ENCODE results near the gene AGFG1.
A peak's percentile ranks its signal among the peaks of the same experiment; 100 is the strongest.

The AGFG1 gene, protein sequence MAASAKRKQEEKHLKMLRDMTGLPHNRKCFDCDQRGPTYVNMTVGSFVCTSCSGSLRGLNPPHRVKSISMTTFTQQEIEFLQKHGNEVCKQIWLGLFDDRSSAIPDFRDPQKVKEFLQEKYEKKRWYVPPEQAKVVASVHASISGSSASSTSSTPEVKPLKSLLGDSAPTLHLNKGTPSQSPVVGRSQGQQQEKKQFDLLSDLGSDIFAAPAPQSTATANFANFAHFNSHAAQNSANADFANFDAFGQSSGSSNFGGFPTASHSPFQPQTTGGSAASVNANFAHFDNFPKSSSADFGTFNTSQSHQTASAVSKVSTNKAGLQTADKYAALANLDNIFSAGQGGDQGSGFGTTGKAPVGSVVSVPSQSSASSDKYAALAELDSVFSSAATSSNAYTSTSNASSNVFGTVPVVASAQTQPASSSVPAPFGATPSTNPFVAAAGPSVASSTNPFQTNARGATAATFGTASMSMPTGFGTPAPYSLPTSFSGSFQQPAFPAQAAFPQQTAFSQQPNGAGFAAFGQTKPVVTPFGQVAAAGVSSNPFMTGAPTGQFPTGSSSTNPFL

DNA sequence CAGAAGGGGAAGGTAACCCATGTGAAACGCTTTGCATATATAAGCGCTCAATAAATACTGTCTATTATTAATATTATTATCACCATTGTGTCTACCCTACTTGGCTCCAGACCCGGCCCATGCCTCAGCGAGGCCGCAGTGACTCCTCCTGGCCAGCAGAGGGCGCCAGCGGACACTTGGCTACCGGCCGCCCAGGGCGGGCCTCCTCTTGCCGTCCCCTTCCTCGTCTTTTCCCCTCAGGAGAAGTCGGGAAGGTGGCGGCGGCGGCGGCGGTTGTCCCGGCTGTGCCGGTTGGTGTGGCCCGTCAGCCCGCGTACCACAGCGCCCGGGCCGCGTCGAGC, at the start of gene AGFG1:
Gene AGFG1, plus strand, starts transcription at position 233 of the 341 bp plus-strand sequence. CDS start 266 bp downstream, outside the sequence.
- DNase-seq = peak; percentile 62 to 89

DNA sequence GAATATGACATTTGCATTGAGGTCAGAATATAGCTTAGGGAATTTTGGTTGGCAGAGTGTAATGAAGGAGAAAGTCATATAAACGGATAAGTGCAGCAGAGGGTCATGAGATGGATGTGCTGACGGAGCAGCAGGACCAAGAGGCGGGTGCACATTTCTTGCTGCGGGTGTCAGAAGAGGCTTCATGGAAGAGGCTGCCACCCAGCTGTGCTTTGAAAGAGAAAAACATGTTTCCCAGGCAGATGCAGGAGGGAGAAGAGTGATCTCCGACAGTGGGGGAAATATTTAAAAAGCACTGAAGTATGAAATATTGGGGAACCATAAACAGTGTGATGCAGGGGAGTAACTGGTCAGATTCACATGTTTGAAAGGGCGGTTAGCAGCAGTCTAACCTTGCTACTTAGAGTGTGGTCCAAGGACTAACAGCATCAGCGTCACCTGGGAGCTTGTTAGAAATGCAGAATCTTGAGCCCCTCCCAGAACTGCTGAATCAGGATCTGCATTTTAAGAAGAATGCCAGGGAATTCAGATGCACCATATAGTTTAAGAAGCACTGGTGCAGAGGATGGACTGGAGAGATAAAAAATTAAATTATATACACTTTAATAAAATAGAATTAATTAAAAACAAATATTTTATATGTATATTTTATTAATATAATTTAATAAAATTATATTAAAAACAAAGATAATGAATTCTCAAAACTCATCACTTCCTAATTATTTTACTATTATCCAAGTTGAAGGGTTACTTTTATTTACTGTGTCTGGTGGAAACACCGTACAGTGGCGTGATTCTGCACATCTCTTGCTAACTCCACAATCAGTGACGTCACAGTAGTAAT, 48.1 kb upstream of the AGFG1 start:
- DNase-seq = no peak

DNA sequence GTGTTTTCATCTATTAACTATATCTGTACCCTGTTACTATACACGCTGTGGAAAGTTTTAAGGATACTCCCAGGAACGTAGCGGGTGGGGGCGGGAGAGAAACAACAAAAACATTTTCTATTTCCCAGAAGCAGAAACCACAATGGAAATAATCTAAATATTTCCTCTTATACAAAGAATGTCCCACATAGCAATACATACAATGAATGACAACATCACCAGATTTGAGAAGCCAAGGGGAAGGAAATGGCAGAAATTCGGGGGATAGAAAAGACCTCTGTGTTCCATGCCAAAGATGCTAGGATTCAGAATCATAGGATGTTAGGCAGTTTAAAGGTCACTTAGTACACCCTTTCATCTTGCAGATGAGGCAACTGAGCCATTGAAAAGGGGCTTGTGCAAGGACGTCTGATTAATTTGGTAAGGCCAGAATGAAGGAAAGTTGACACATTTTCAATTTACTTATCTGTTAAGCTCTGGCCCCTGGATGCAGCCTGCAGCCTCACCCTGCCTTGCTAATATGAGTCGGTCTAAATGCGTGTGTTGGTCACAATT, 43.1 kb upstream of the AGFG1 start:
- no peak for DNase-seq

DNA sequence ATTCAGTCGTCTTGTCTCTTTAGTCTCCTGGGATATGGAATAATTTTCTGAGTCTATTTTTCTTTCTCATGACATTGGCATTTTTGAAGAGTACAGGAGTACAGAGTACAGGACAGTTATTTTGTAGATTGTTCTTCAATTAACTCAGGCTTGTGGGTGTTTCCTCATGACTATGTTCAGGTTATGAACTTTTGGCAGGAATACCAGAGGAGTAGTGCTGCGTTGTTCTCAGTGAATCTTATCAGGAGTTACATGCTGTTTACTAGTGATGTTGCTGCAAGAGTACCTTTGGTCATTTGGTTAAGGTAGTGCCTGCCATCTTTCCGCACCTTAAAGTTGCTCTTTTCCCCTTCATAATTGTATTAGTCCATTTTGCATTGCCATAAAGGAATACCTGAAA, 41.3 kb upstream of the AGFG1 start:
- no peak for DNase-seq

DNA sequence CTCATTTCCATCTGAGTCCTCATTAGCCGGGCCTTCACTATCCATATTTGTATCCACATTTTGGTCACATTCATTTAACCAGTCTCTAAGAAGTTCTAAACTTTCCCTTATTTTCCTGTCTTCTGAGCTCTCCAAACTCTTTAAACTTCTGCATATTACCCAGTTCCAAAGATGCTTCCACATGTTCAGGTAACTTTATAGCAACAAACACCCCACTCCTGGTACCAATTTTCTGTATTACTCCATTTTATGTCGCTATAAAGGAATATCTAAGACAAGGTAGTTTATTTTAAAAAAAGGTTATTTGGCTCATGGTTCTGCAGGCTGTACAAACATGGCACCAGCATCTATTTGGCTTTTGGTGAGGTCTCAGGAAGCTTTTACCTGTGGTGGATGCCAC, 38.8 kb upstream of the AGFG1 start:
- DNase-seq = no peak

DNA sequence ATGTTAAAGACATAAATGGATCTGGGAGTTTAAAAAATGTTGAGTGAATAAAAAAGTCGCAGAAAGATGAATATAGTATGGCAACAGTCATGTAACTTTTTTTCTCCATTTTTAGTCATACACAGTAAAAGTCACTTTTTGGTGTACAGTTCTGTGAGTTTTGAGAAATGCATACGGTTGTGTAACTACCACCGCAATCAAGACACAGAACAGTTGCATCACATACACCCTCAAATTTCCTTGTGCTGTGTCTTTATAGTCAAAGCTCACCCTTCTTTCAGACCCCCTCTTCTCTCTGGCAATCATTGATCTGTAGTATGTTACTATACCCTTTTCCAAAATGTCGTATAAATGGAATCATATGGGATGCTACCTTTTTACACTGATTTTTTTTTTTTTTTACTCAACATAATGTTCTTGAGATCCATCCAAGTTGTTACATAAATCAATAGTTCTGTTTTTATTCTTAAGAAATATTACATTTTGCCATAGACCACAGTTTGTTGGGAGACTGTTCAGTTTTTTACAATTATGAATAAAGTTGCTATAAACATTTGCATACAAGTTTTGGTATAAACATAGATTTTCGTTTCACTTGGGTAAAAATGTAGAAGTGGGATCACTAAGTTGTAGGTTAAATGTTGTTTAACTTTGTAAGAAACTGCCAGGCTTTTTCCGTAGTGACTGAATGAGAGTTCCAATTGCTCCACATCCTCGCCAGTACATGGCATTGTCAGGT, 35.4 kb upstream of the AGFG1 start:
- DNase-seq = no peak

DNA sequence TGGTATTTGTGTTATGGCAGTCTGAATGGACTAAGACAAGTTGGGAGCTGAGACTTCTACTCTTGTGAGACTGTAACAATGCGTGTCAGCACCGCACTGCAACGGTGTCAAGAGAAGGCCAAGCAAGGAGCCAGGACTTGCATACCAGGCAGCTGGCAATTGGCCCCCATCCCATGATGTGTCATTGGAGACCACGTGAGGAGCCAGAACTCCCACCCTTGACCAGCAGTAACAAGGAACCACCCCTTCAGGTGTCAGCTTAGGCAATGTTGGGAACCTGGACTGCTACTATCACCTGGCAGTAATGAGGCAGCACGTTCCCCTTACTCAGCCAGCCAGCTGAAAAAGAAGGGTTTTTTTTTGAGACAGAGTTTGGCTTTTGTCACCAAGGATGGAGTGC, 32.7 kb upstream of the AGFG1 start:
- no peak for DNase-seq

DNA sequence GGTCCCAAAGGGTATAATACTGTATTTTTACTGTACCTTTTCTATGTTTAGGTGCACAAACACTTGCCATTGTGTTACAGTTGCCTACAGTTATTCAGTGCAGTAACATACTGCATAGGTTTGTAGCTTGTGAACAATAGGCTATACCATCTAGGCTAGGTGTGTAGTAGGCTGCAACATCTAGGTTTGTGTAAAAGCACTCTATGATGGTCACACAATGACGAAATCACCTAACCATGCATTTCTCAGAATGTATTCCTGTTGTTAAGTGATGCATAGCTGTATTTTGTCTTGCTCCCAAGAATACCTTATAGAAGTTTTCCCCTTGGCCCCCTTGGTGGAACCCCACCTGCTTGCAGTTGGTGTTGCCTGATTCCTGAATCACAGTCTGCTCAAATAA, 29.3 kb upstream of the AGFG1 start:
- DNase-seq = no peak

DNA sequence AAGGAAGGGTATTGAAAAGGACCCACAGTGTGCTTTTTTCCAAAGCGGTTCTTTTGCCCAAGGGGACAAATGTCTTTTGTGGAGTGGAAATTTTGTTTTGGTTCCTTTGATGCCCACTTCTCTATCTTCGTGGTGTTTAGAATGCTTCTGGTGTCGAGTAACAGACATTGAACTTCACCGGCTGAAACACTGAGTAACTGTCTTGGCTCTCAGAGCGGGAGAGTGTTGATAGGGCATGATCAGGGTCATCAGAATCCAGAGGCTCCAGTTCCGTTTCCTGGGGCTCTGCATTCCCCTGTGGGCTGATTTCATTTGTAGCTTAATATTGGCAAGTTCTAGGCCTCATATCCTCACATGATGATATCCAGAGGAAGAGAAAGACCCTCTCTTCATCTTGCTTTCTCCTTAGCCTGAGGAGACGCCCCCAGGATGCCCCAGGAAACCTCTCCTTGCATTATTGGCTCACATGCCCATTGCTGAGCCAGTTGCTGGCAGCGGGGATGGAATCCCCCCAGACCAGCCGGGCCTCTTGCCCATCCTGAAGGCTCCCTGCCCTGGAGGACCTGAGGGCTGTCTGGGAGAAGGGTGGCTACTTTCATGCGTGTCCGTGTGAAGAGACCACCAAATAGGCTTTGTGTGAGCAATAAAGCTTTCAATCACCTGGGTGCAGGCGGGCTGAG, 27.9 kb upstream of the AGFG1 start:
- no peak for DNase-seq

DNA sequence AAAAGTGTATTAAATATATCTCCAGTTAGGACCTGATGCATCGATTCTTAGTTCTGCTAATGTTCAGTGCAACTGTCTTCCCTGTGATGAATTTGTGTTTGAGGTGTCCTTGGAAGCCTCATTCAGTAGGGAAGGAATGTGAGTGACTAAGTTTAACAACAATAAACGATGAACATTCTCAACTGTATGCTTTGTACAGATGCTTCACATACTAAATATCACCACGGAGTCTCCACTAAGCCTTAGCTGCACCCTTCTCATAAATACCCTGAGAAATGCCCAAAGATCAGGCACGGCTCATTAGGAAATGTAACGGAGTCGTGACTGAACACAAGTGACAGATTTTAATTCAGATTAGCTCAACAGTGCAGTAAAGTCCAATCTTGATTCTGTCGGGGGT, 24.4 kb upstream of the AGFG1 start:
- no peak for DNase-seq

DNA sequence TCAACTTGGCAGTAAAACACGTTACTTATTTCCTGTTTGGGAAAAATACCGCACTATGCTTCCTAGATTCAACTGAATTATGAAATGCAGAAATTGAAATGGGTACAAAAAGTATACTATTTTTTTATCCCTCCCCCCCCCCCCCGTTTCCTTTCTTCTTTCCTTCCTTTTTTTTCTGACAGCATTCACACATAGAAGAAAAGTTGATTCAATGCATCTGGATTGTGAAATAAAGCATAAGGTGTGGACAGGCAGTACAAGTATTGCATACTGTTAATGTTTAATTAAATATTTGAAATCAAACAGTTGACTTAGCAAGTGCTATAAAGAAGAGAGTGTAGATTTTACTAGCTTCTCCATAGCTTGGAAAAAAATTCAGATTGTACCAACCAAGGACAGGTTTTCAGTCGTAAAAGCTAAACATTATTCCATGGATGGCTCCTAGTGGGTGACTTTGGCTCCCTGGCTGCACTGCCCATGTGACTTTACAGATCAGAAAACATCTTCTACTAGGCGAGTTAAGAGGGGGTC, 21.6 kb upstream of the AGFG1 start:
- no peak for DNase-seq

DNA sequence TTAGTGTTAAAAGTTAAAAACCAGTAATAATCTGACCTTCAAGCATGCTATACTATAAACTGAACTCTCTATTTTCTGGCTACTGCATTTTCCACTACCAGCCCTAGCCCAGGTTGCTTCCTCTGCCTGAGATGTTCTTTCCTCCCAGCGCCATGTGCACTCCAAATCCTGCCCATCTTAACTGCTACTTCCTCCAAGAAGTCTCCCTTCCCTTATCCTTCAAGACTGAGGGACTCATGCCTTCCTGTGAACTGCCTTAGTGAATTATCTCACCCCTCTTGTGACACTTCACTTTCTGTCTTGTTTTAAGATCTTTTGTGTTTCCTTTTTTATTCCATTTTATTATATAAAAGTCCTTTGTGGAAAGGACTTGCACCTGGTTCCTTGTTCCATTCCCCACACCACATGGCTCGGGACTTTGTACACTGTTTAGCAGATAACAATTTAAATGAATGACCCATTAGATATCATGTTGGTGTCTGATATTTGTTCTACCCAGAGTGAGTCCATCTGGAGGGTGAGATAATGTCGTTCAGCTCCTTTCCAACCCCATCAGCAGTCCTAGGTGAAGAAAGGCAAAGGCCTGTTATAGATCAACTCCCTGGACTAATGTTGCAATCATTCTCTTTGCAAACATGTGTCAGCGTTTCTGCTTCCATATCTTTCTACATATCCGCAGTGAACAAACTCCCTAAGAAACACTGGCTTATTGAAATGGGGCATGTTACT, 20.9 kb upstream of the AGFG1 start:
- no peak for DNase-seq

DNA sequence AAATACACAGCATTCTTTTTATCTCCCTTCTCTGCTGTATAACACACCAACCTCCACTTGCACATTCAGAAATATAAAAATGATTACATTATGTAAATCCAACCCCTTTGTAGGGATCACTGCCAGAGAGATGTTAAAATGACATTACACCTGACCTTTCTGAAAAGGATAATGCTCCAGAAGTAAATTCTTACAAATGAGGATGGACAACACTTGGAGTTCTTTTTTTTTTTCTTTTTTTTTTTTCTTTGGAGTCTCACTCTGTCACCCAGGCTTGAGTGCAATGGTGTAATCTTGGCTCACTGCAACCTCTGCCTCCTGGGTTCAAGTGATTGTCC, 20.3 kb upstream of the AGFG1 start:
- no peak for DNase-seq

DNA sequence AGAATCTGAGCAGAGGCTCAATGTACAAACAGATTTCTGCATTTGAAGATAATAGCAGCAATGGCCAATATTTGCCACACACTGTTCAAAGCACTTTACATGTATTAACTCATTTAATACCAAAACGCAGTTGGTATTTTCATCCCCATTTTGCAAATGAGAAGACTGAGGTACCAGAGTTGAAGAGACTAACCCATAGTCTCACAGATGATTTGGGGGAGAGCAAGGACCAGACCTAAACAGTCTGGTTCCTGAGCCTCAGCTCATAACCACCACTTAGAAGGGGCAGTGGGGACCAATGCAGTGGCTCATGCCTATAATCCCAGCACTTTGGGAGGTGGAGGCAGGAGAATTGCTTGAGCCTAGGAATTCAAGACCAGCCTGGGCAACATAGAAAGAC, 18.1 kb upstream of the AGFG1 start:
- DNase-seq = no peak

DNA sequence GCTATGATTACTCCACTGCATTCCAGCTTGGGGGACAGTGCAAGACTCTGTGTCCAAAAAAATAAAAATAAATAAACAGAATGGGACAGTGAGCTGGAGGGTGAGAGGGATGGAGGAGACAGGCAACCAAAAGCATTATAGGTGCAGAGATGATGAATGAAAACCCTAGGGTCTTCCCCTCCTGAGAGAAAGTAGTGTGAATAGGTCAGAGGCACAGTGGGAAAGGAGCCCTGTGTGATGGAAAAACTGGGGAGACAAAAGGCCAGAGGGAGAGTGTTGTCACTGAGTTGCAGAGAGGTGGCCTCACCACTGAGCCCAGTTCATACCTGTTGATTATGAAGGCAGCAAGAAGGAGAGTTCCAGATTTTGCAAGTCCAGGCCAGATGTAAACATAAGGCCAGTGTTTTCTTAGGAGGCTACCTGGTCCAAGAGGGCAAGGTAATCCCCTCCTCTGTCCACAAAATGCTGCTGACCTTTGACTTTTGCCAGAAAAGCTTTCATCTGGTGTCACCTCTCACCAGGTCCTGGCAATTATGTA, 17.6 kb upstream of the AGFG1 start:
- DNase-seq = no peak

DNA sequence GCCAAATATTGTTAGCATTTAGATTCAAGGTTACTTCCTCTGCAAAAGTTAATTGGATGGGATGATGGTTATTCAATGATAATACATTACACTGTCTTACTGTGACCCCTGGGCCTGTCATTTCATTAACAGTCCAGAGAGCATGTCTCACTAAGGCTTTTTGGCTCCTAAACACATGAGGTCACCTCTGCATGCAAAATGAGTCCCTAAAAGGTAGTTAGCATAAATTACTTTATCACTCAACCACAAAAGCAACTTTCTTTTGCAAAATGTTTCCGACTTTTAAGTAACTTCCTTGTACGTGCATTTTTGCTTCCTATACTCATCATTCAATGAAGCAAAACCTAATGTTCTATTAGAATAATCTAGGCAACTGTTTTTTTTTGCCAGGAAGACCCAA, 16.8 kb upstream of the AGFG1 start:
- DNase-seq = no peak

DNA sequence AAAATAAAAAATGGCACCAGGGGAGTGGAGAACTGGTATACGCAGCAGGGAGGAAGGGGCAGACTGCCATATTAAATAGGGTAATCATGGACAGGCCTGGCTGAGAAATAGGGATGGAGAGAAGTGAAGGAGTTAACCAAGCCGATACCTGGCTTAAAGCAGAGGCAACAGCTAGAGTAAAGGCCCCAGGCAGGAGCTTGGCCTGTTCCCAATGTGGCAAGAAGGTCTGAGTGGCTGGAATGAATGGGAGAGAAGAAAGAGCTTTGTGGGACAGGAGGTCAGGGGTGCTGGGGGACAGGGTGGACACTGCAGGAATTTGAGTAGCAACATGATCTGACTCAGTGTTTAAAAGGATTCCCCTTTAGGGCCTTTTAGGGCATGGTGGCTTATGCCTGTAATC, 15.9 kb upstream of the AGFG1 start:
- DNase-seq = no peak

DNA sequence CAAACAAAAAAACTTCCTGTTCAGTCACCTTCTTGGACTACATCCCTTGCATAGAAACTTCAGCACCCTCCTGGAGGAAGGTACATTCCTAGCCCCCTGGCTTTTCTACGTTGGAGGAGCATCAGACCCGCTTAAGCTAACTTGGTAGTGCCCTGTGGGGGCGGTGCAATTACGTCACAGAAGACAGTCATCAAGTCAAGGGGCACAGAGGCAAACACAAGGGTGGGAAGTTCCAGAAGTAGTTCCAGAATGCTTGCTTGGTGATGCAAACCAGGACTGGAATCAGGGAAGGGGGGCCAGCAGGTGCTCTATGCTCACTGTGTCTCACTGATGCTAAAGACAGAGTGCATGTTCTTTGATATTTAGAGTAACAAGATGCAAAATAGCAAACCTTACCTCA, 15.2 kb upstream of the AGFG1 start:
- DNase-seq = no peak

DNA sequence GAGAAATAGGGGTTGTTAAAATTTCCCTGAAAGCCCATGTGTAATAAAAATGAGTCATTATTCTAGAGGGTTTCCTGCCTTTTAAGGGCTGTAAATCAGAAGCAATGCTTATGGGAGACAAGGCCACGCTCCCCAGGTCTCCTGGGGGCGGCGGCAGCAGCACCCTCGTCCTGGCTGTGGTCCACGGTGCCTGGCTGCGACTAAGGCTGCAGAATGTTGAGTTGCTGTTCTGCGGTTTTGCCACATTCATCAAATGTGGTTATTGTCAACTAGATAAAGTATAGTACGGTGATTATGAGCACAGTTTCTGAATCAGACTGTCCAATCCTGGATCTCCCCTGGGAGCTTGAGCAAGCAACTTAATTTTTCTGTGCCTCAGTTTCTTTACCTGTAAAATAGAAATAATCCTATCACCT, 11.9 kb upstream of the AGFG1 start:
- no peak for DNase-seq

DNA sequence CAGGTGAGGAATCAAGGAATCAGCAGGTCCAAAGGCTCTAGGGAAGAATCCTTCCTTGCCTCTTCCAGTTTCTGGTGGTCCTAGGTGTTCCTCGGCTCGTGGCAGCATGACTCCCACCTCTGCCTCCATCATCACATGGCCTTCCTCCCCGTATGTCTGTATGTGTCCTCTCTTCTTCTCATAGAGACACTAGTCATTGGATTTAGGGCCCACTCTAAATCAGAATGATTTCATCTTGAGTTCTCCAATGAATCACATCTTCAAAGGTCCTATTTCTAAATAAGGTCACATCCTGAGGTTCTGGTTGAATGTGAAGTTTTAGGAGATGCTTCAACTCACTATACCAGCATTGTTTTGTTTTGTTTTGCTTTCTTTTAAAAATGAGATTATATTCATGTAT, 11.1 kb upstream of the AGFG1 start:
- no peak for DNase-seq

DNA sequence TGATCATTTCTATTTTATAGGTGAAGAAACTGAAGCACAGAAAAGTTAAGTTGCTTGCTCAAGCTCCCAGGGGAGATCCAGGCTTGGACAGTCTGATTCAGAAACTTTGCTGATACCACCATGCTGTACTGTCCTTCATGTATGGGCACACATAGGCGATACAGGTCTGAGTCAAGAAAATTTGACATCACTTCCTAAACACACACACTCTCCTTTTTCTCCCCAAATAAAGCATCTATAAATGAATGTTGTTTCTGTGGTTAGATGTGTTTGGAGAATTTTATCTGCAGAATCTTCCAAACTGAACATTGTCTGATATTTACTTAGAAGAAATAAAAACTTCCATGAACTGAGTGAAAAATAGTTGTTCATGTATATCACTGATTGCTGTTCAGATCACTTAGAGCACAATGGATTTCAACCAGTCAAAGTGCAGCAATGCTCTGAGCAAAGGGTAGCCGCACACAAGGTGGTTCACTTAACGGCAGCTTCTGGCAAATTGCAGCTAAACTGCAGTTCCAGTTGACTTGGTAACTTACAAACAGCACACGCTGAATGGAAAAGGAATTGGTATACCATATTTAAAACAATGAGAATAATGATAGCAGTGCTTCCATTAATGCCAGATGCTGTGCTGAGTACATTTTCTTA, 10.0 kb upstream of the AGFG1 start:
- DNase-seq = no peak
